Embryonic facial prominence (tissue), 1 donor: ENCODE measurements around the gene TGM6.

Source experiments
- DNase-seq: peaks from one replicate; pipeline ENCODE4 v3.0.0-alpha.2; 2016; ENCODE audit errors: extremely low spot score

The TGM6 gene

DNA sequence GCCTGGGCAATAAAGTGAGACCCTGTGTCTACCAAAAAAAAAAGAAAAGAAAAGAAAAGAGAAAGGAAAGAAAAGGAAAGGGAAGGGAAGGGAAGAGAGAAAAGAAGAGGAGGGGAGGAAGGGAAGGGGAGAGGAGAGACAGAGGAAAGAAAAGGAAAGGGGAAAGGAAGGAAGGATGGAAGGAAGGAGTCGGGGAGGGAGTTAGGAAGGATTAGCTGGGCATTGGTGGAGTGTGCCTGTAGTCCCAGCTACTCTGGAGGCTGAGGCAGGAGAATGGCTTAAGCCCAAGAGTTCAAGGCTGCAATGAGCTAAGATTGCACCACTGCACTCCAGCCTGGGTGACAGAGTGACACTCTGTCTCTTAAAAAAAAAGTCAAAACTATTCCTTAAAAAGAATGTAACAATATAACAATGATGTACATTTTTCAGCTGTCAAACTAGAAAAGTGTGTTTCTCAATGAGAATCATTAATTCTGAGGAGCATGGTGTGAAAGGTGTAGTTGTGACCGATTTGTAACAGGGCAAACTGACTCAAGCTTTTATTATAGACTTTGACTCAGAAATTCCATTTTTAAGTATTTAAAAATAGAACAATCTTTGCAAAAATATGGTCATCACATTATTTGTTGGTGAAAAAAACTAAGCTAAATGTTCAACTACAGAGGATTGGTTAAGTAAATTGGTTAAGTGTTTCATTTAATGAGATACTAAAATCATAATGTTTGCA, 75.2 kb downstream of the TGM6 start:
- no peak for DNase-seq

DNA sequence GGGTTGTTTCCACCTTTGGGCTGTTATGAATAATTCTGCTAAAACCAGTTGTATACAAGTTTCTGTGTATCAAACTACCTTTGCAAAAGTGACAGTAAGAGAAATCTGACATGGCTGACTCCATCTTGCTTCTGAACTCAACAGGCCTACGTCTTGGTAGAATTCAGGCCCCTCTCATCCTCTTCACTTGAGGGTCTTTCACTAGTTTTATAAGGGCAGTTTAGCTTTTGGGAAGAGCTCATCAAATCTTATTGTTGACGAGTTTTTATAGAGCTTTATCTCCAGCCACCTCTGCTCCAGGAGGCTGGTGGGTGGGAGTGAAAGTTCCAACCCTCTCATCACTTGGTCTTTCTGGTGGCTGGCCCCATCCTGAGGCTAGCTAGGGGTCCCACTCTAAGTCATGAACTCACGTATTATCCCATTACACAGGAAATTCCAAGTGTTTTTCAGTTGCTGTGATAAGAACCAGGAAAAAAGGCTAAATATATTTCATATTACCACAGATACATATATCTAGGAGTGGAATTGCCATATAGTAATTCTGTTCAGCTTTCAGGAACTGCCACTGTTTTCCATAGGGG, 78.3 kb downstream of the TGM6 start:
- no peak for DNase-seq

DNA sequence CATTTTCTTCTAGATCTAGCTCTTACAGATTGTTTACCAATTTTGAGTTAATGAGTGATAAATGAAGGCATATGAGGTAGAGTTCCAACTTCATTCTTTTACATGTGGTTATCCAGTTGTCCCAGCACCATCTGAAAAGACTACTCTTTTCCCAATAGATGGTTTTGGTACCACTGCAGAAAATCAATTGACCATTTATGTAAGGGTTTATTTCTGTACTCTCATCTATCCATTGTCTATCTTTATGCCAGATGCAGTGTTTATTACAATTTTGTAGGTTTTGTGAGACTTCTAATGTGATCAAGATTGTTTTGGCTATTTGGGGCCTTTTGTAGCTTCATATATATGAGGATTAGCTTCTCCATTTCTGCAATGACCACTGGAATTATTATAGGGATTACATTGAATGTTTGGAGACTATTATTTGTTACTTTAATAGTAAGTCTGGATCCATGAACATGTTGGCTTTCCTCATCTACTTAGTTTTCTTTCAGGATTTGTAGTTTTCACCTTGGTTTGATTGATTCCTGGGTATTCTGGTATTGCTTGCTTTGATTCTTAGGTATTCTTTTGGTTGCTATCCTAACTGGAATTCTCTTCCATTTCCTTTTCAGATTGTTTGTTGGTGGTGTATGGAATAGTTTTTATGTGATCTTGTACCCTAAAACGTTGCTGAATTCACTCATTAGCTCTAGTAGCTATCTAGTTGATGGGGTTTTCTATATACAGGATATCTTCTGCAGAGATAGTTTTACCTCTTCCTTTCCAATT, 79.5 kb downstream of the TGM6 start:
- no peak for DNase-seq

DNA sequence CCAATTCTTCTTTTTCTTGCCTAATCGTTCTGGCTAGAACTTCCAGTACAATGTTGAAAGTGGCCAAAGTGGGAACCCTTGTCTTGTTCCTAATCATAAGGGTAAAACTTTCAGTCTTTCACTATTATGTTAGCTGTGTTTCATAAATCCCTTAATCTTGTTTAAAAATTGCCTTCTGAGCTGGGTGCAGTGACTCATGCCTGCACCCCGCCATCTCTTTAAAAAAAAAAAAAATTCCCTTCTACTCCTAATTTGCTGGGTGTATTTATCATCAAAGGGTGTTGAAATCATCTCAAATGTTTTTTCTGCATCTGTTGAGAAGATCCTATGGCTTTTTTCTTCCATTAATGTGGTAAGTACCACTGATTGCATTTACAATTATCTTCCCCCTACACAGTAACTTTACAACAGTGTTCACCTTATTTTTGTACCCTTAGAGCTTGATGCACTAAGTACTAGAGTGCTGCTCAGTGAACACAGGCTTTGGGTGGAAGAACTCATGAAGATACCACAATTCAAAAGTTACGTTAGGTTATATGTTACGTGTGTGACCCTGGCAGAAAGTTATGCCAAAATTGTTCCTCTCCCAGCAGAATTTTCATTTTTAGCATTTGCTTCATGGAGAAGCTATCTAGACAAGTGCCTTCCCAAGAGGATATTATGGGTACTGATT, 80.2 kb downstream of the TGM6 start:
- DNase-seq = no peak

DNA sequence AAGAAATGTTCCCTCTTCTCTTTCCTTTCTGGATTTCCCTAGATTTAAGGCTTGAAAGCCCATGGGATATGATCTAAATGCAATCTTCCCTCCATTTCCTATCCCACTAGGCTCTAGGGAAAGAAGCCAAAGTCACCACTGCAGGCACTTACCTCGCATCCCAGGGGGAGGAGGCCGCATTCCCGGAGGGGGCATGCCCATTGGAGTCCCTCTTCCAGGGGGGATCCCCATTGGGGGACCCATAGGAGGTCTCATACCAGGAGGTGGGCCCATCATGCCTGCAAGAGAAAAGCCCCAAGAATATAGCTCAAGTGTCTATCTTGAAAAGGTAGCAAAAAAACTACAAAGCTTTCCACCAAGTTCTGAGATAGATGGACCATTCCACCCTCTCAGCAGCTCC, 81.8 kb downstream of the TGM6 start:
- no peak for DNase-seq

DNA sequence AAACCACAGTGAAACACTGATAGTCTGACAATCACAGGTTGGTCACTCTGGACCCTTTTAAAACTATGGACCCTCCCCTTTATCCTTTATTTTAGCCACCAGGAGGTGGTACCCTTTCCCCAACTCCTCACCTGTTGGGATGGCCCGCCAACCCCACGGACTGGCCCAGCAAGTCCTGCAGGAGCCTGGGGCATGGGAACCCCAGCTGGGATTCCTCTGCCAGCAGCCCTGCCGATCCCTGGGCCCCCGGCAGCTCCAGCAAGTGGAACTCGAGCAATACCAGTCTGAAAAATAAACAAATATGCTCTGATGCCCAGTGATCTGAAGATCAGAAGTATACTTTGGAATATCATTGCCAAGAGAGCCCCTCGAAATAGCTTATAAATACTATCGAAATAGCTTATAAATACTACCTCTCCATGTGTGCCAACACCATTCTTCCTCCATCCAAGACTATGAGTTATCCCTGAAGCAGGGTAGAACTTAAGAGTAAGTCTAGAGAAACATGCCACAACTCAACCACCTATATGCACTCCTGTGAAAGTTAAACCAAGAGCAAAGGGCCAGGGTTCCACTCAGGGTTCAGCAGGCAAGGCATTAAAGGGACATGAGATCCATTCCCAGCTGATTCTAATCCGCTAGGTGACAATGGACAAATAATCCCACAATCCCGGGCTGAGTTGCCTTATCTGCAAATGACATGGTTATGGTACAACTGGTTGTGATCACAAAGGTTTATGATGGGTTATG, 83.1 kb downstream of the TGM6 start:
- no peak for DNase-seq

DNA sequence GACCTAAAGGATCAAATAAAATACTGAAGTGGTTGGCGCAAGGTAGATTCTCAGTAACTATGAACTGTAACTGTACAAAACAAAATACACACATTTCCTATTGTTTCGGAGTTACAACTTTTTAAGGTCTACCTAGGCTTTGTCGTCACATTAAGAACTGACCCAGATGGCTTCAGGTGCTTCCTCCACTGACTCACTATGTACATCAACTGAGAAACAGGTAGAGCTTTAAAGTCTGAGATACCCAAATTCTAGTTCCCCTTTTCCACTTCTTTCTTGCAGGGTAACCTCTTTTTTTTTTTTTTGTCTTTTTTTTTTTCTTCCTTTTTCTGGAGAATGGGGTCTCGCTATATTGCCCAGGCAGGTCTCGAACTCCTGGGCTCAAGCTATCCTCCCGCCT, 84.4 kb downstream of the TGM6 start:
- no peak for DNase-seq

DNA sequence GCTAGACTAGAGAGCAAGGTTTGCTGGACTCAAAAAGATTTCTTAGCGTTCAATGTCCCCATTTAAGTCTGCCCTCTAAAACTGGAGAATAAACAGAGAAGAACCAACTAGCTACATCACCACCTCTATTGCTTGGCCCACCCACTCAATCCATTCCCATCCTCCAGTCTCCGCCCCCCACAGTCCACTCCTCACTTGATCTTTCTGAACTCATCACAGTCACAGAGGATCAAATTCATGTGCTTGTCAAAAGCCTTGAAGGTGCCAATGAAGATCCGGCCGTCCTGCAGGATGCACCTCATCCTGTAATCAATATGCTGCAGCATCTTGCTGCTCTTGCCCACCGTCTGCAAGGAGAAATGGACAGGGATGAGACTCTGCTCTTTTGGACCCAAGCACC, 86.7 kb downstream of the TGM6 start:
- no peak for DNase-seq

DNA sequence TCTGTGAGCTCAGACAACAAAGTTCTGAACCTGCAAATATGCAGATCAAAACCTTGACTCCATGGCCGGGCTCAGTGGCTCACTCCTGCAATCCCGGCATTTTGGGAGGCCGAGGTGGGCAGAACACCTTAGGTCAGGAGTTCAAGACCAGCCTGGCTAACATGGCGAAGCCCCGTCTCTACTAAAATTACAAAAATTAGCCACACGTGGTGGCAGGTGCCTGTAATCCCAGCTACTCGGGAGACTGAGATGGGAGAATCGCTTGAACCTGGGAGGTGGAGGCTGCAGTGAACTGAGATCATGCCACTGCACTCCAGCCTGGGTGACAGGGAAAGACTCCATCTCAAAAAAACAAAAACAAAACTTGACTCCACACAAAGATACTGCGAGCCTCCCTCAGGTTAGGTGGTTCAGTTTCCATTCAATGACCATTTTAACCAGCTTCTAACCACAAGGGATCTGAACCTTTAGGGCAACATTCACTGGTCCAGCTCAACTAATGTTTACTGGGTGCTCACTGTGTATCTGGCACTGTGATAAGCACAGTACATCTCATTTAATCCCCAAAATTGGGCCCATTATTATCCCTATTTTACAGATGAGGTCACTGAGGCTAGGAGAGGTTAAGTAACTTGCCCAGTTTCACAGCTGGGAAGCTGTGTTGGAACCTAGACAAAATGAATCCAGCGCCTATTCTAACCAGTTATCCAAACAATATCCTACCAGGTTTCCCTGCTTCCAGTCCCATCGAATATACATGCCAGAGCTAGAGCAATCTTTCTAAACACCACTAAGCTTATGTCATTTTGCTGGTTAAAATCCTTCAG, 88.1 kb downstream of the TGM6 start:
- DNase-seq = no peak

DNA sequence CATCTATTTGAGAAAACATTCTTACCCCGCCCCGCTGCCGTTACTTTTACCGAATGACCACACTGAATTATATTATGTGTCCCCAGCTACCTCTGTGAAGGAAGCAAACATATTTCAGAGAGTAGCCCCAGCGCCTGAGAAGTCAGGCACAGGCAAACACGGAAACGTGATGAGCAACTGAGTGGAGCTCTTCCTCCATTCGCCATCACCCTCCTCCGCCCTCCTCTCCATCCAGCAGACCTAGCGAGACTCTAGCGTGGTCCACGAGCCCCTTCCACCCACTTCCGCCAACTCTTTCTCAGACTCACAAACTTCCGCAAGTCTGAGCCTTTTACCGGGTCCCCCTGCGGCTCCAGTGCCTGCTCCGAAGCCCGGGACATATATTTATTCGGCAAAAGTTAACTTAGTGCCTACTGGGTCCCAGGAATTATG, 89.3 kb downstream of the TGM6 start:
- peak; percentile 26 for DNase-seq

DNA sequence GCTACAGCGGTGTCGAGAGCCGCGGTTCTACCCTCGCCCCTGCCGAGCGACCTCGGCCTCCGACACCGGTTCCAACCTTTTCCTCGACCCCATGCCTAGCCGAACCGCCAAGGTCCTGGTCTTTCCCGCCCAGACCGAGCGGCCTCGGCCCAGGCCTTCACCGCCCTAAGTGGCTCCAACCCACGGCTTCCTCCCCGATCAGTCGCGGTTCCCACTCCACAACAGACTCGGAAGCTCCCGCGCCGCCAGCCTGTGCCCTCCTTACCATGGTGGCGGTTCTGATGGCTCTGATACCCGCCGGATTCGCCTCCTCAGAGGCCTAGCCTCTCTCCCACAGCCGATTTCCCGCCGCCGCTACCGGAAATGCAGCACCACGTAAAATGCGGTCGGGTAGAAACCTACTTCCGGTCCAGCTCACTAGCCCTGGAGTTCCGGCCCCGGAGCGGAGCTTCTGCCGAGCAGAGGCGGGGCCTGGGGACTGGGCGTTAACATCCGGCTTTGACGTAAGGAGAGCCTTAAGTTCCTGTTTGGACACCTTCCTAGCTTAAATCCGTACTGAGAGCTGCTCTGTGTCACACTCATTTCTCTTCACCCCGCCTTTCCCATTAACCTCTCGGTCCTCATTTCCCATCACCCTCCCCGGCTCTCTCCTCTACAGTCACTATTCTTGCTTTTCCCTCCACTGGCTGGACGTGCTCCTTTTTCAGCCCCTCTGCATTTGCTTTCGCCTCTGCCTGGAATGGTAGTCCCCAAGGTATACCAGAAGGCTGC, 89.9 kb downstream of the TGM6 start, which contains the start of gene SNRPB:
TSS of gene SNRPB (minus strand) at position 367 of the 771 bp plus-strand sequence. CDS start at position 268, 99 bp downstream.
- peak; percentile 98 for DNase-seq

DNA sequence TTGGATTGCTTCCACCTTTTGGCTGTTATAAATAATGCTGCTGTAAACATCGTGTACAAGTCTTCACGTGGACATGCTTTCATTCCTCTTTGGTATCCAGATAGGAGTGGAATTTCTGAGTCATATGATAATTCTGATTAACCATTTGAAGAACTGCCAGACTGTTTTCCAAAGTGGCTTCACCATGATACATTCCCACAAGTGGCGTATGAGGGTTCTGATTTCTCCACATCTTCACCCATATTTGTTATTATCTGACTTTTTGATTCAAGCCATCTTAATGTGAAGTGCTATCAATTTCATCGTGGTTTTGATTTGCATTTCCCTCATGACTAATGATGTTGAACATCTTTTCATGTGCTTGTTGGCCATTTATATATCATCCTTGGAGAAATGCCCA, 92.8 kb downstream of the TGM6 start:
- no peak for DNase-seq

DNA sequence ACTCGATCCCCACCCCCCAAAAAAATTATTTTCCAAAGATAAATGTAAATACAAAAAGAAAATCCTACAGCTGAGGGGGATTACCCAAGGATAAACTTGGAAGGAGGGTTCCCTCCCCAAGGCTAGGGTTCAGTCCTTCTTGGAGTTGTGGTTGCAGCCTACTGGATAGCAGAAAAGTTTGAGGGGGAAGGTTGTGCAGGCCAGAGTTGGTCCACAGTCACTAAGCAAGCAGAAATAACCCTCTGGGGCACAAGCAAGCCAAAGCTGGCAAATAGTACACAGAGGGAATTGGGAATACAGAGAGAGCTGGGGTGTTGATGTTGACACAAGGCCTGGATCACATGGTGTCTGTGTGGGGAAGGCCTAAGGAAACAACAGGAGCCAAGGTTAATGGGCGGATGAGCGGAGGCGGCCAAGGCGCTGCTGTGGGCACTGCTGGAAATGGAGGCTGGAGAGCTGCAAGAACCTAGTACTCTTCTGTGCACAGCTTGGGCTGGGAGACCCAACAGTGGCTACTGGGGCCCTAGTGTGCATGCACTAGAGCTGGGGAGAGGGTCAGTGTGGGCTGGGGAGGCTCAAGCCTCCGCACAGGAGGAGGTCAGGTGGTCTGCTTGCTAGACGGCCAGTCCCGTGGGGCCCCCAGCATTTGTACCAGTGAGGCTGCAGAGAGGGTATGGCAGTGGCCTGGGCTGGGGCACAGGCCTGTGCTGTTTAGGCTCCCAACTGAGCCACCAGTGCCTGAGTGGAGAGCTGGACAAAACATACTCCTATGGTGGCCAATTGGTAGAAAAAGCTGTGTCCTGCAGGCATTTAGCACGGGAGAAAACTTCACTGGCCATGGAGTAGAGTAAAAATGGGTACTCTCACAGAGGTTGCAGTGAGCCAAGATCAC, 95.4 kb downstream of the TGM6 start:
- no peak for DNase-seq

DNA sequence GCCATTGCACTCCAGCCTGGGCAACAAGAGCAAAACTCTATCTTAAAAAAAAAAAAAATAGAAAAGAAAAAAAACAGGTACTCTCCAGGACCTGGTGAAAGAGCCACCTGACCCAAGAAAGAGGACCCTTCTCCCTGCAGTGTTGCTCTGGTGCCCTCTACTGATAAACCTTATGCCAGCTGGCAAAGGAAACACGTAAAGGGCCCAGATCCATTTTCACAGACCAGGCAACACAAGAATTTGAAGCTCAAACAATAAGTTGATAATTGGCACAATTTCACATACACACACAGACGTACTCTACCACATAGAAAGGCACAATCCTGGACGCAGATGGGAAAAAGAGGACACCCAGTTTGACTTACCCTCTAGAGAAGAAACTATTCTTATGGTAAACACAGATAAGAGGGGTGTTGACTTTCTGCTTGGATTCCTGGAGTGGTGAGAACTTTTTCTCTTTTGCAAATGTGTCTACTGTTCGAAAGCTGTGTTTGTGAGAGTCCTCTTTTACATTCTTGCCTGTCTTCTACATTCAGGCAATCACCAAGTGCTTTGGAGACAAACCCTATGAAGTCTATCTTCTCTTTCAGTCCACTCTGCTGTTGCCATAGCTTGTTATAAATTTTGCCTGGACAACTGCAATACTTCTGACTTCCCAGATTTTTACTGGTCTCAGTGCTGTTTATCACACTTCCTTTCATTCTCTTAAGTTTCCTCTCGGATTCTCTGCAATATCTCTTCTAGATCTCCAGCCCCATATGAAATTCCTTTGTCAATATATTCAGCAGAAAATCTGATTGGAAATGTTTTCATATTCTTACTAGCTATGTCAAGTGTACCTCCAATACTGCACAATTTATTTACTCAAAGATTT, 96.3 kb downstream of the TGM6 start:
- DNase-seq = no peak

DNA sequence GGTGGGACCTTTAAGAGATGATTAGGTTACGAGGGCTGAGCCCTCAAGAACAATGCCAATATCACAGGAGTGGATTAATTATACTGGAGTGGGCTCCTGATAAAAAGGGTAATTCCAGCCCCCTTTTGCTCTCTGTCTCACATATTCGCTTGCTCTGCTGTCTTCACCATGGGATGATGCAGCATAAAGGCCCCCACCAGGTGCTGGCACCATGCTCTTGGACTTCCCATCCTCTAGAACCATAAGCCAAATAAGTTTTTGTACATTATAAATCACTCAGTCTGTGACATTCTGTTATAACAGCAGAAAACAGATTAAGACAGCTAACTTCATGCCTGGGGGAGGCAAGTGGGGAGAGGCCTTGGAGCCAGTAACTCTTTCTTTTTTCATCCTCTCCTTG, 99.7 kb downstream of the TGM6 start:
- DNase-seq = no peak
